HG03521 (cell line): ENCODE data around the gene SIDT2.

Experiments
- ATAC-seq: cut with Tn5 transposase; IDR thresholded peaks from one replicate; pipeline ENCODE4 v1.9.1; 2021; ENCODE audit warnings: mild to moderate bottlenecking, moderate library complexity; ENCODE audit not compliant: unreplicated experiment

Gene SIDT2

GRCh38 chr11:117187799-117188481, 9.4 kb downstream of the SIDT2 start:
- no peak for ATAC-seq

GRCh38 chr11:117188620-117189081, 10.1 kb downstream of the SIDT2 start:
- no peak for ATAC-seq

- ATAC-seq, result peak; percentile 41
Observed at GRCh38 chr11:117189191-117189940, 10.8 kb downstream of the SIDT2 start.

- ATAC-seq, result no peak
Observed at GRCh38 chr11:117189941-117190544, 11.5 kb downstream of the SIDT2 start.

- ATAC-seq, result no peak
Observed at GRCh38 chr11:117191680-117192400, 13.3 kb downstream of the SIDT2 start.

- no peak for ATAC-seq
Observed at GRCh38 chr11:117192401-117192875, 13.9 kb downstream of the SIDT2 start.

GRCh38 chr11:117193130-117194020, 14.8 kb downstream of the SIDT2 start:
- ATAC-seq, result no peak

- no peak for ATAC-seq
Observed at GRCh38 chr11:117194267-117194666, 15.7 kb downstream of the SIDT2 start.

GRCh38 chr11:117195258-117195657, 16.7 kb downstream of the SIDT2 start:
- no peak for ATAC-seq

GRCh38 chr11:117195761-117196160, 17.2 kb downstream of the SIDT2 start:
- no peak for ATAC-seq

GRCh38 chr11:117197006-117197405, 18.5 kb downstream of the SIDT2 start:
- no peak for ATAC-seq

- no peak for ATAC-seq
Observed at GRCh38 chr11:117197516-117198456, 19.2 kb downstream of the SIDT2 start.

GRCh38 chr11:117198613-117199012, 20.1 kb downstream of the SIDT2 start:
- ATAC-seq, result no peak

GRCh38 chr11:117199053-117199915, 20.7 kb downstream of the SIDT2 start, which contains the start of gene TAGLN:
Gene TAGLN (plus strand): TSS chr11:117199370. CDS start chr11:117203014, 3,644 bp downstream.
- ATAC-seq, result no peak

- no peak for ATAC-seq
Observed at GRCh38 chr11:117199916-117200812, 21.6 kb downstream of the SIDT2 start.

GRCh38 chr11:117200813-117201657, 22.5 kb downstream of the SIDT2 start:
- ATAC-seq, result no peak
